ENCODE measurements around the gene SMYD5.

Gene SMYD5

DNA sequence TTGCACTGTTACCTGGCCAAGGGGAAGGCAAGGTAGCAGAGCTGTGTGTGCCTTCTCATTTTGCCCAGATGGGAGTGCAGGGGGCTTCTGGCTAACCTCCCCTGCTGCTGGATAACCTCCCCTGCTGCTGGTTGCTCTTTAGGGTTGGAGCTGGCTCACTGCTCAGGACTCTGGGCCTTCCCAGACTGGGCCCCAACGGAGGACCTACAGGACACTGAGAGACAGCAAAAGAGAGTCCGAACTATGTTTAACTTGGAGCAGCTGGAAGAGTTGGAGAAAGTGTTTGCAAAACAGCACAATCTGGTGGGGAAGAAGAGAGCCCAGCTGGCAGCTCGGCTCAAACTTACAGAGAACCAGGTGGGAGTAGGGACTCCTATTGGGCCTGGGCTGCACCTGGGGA, 5.8 kb upstream of the SMYD5 start:
- DNase-seq, result no peak

DNA sequence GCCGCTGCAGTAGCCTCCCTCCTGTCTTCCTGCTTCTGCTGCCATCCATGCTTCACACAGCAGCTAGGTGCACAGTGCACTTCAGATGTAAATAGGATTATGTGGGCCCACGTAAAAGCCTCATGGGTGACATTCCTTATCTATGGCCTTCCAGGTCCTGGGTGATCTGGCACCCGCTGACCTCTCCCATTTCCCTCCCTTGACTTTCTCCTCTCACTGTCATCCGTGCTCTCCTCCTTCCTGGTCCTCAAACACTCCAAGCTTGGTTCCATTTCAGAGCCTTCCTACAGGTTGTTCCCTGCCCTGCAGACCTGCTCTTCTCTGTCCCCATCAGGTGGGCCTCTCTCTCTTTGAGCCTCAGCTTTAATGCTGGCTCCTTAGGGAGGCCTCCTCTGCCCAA, 4.0 kb upstream of the SMYD5 start:
- no peak for DNase-seq

DNA sequence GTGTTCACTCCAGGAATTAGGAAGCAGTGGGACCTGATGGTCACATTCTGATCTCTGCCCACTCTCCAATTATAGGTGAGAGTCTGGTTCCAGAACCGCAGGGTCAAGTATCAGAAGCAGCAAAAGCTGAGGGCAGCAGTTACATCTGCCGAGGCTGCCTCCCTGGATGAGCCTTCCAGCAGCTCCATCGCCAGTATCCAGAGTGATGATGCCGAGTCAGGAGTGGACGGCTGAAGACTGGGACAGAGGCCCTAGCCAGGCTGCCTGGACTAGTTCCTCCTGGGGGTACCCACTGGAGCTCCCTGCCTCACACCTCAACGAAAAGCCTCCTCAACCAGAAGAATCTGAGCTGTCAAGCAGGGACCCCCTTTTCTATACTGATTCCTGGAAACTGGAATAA, 3.3 kb upstream of the SMYD5 start:
- DNase-seq, result no peak

DNA sequence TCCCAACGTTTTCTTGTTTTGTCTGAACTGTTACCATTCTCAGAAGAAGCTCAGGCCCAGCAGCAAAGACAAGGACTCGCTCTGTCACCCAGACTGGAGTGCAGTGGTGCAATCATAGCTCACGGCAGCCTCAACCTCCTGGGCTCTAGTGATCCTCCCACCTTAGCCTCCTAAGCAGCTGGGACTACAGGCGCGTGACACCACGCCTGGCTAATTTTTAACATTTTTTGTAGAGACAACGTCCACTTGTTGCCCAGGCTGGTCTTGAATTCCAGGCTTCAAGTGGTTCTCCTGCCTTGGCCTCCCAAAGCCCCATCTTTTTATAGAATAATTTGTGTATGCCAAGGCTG, 2.0 kb upstream of the SMYD5 start:
- no peak for DNase-seq

DNA sequence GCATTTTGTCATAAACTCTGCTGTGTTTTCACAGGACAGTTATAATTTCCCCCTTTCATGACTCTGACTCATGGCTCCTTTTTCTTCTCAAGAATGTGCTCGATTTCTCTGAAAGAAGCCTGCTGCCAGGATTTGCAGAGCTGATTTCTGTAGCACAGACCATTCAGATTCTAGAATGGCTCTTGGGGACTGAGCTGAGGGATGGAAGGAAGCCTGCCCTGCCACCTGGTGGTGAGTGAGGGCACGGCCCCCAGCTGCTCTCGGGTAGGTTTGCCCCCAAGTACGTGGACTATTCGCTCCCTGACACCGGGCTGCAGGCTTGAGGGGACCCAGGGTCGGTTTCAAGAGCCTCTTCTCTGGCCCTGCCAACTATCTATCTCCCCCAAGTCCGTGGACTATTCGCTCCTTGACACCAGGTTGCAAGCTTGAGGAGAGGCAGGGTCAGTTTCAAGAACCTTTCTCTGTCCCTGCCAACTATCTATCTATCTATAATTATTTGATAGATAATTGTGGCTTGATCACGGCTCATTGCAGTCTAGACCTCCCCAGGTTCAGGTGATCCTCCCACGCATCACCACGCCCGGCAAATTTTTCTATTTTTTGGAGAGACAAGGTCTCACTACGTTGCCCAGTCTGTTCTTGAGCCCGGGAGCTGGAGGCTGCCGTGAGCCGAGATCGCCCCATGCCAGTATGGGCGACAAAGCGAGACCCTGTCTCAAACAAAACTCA, 1.4 kb upstream of the SMYD5 start:
- peak; percentile 24 to 71 for DNase-seq

DNA sequence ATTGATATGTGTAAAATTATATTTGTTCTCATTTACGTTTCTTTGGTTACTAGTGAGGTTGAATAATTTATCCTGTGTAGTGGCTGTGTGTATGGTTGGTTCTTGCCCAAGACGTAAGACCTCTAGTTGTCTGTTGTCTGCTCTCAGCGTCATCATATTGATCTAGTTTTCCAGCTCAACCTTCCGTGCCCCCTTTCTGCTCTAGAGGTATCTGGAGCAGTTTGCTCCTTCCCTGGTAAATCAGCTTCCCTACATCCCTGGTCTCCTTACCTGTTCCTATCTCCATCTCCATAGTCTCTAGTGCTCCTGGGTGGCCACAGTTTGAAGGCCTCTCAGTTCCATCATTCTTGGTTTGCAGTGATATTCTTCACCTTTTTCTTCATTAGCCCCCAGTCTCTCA, 1.2 kb downstream of the SMYD5 start:
- DNase-seq, result no peak

DNA sequence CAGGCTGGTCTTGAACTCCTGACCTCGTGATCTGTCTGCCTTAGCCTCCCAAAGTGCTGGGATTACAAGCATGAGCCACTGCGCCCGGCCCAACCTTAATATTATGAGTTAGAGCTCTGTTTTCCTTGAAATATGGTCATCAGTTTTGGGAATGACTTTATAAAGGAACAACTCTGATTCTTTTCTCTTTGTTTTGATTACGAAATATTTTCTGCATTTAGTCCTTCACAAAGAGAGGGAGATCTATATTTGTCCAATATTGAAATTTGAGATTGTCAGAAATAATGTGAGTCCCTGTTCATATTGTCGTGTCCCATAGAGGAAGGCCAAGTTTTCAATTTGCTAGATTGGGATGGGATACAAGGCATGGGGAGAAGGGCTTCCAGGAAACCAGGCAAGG, 3.1 kb downstream of the SMYD5 start:
- no peak for DNase-seq

DNA sequence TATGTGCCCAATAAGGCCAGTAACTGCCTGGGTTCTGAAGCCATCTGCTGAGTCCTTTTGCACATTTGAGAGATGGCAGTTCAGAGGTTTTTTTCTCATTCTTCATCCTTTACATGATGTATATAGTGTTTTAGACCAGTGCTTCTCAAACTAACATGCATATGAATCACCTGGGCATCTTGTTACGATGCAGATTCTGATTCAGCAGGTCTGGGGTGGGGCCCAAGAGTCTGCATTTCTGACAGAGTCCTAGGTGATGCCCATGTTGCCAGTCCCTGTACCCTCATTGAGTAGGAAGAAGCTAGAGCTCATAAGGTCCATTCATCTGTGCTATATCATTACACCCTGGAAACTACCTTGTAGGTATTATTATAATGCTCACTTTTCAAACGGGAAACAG, 3.8 kb downstream of the SMYD5 start:
- no peak for DNase-seq

DNA sequence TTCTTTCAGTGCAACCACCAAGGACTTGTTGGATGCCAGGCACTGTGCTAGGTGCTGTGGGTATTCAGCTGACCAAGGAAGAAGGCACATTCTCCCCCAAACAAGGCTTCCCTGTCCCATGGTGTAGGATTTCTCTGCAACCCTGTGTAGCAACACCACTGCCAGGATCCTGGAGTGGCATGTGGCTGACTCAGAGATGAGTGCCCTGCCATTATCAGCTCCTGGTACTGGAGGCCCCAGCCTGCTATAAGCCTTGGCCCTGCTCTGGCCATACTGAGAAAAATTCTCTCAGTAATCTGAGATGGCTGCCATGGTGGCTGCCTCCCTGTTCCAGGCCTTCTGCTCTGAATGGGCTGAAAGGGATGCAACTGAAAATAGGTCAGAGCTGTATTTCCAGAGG, 4.3 kb downstream of the SMYD5 start:
- no peak for DNase-seq

DNA sequence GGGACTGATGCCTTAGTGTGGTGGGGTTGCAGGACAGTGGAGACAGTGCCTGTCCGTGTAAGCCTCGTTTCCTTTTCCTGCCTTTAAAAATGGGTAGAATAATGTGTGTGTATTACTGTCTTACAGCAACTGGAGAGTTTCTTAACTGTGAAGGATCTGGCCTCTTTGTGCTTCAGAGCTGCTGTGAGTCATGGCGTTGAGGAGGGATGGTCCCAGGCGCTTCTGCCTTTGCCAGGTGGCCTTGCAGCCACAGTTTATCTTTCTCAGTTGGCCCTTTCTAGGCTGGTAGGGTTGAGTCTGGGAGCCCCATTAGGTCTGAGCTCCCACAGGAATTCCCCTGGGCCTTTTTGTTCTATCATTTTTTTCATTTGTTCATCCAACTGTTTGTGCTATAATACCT, 9.8 kb downstream of the SMYD5 start:
- DNase-seq, result no peak

DNA sequence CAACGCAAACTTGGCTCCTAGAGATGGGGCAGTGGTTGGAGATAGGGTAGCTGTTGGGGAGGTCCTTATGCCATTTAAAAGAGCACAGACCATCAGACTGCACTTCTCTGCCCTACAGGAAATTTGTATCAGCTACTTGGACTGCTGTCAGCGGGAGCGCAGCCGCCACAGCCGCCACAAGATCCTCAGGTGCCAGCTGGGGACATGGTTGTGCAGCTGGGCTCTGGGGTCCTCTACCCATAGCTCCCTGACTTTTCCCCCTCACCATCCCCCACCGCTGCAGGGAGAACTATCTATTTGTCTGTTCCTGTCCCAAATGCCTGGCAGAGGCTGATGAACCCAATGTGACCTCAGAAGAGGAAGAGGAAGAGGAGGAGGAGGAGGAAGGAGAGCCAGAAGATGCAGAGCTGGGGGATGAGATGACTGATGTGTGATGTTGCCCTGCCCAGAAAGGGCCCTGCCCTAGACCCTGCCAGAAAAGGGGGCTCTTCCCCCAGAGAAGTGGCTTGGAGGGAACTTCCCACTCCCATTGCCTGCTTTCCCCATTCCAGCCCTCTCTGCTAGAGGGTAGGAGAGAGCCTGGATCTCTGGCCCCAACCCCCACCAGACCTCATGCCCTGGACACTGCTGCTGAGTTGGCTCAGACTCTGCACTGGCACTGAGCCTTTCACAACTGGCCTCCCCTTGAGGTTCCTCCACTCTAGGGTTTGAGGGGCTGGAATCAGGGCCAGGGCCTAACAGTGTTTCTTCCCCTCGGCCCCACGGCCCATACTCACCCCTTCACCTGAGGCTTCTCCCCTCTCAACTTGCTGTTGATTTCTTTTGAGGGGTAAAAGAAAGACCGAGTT, 11.7 kb downstream of the SMYD5 start:
- no peak for DNase-seq

DNA sequence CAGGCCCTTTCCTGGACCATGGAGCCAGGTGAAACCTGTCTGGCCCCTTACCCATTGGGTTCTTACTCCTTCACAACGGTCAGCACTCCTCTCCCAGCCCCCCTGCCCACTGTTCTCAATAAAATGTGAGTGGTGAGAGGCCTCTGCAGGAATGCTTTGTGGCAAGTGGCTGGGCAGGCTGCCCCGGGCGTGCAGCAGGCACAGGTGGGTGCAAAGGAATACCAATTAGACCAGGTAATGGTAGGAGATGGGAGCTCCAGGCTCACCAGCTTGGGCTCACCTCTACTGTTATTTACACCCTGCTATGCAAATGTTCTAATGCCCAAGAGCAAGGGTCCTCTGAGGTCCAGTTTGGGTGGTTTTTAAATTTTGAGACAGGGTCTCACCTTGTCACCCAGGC, 13.0 kb downstream of the SMYD5 start:
- DNase-seq, result no peak

DNA sequence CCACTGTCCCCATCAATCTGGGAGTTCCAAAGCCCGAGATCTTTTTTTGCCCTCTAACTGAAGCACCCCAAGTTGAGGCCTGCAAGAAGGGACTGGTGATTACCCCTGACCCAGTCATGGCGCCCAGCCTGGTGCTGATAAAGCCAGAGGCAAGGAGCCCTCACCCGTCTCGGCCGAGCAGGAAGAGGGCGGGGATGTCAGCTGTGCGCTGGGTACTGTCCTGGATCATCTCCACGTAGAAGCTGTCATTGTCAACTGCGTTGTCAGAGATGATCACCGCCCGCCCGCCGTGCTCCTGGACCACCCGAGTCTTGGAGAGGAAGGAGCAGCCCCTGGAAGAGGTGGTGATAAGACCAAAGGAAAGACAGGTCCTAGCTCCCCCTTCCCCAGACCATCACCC, 14.6 kb downstream of the SMYD5 start:
- no peak for DNase-seq

DNA sequence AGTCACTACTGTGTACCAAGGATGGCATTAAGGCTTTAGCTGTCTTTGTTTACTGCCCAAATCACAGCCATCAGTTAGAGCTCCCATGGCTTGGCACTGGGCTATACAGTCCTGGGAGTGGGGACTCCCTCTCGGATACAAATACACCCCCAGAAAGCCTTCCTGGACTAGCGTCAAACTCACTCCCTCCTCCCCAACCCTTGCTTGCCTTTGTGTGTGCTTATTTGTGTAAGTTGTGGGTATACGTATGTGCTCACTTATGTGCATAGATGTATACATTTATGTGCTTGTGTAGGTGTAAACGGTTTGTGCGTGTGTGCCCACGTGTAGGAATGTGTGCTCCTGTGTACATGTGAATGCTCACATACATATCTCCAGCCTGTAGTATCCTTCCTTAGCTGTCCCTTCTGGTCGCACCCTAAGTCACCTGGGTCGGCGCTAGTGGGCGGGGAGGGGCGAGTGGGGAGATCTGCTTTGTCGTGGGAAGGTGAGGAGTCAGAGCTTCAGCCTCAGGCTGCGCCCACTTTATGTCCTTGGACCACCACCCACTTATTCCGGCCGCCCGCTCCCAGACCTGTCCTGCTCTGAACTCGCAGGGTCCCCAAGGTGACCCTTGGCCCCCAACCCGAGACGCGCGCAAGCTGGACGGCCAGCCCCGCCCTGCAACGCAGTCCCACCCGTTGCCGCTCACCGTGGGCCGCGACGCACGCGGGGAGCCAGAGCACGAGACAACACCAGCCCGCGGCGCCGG, 18.5 kb downstream of the SMYD5 start:
- DNase-seq, result no peak

DNA sequence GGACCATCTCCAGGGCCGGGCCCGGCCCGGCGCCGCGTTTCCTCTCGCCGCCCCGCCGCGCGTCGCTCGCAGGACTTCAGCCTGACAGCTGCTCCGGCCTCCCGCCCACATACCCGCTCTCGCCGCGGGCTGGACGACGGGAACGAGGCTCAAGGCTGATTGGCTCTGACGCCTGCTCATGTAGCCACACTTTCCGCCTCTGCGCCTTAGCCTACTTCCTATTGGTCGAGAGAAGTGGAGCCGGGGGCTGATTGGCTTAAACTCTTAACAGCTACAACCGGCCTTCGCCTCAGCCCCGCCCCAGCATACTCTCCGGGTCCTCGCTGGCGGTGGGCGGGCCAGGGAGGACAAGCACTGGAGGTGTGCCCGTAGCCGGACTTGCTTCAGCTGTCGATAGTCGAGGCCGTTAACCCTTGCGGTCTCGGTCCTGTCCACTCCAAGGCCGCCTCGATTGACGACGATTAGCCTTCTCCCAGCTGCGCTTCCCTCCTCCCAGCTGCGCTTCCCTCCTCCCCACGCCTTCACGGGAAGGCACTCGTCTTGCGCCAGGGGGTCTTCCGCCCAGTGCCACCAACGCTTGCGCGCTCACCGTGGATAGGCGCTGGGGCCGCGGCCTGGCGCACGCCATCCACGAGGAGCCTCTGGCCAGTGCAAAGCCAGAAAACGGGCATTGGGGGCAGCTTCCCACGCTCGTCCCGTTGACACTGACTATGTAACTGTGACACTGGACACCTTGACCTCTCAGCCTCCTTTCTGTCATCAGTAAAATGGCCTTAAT, 19.3 kb downstream of the SMYD5 start, which contains the start of gene PRADC1:
Gene PRADC1, minus strand, starts transcription at position 86 of the 778 bp plus-strand sequence. Its CDS starts 79 bp downstream, at position 7.
- peak; percentile 98 to 99 for DNase-seq

DNA sequence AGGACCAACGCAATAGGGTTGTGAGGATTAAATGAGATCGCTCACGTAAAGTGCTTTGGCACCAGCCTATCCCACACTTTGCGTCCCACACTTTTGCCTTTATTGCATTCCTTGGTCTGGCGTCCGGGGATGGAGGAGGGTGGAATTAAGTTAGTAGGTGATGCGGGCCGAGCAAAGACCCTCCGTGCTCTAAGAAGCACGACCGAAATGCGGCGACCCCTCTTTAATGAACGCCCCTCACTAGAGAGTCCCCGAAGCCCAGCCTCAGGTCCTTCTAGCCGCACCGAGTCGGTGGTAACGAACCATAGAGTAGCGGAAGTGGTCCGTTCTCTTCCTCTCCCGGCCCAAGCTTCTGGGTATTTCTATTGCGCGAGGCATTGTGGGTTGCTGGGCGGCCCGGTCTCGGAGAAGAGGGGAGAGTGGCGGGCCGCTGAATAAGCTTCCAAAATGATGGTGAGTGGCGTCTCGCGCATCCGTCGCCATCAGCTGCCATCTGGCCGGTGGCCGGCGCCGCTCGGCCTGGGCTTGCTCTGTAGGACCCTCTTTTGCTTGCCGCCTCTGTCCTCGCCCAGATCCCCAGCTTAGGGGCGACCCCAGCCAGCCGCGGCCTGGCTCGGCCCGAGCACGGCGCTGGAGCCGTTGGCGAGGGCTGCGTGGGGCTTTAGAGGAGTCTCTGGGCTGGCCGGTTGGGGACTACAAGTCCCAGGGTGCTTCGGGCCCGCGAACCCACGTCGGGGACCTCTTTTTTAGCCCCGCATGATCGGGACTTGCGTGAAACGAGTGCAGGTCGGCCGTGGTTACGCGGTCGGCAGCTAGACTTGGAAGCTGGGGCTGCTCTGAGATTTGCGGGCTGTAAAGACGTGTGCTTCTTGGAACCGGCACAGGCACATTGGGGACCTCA, 20.1 kb downstream of the SMYD5 start, which contains the start of gene CCT7:
Gene CCT7, plus strand, starts transcription at position 377 of the 901 bp plus-strand sequence. Its CDS starts 71 bp downstream, at position 448.
- DNase-seq, result peak; percentile 92

DNA sequence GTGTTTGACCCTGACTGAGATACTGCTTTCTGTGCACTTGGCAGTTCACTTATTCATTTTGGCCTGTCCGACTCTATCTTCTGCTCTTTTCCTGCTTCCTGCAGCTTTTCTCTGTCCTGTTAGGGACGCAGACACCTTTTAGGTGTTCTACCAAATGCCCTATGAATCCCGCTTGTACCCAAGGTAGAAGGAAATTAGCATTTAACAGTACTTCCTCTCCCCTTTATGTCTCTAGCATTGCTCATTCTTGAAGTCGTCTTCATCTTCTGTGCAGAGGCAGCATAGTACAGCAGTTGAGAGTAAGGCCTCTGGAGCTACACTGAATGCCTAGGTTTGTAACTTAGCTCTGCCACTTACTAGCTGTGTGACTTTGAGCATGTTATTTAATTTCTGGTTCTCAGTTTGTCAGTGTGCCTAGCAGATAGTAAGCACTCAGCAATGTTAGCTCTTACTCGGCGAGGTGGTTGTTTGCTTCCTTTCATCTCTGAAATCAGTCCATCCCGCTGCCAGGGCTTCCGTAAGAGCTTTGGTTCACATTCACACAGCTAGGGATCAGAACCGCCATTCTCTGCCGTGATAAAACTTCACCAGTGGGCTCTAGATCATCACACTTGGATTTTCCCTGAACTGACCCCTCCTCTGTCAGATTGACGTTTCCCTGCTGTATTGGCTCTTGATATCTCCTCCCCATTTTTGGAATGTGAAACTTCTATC, 21.4 kb downstream of the SMYD5 start:
- no peak for DNase-seq

DNA sequence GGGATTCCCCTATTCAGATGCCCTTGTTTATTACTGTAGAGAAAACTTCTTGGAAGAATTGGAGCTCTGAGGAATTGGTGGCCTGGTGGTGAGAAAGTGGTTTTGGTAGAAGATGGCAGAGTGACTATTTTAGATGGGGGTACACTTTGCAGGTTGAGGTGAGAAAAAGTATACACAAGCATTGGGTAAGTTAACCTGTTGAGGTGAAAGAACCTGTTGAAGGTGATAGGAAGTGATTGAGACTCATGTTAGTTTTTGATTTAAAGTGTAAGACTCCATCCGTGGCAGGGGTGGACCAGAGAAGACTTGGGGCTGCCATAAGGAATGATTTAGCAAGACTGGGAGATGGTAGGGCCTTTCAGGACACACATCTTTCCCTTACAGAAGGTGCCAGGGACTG, 23.1 kb downstream of the SMYD5 start:
- no peak for DNase-seq

DNA sequence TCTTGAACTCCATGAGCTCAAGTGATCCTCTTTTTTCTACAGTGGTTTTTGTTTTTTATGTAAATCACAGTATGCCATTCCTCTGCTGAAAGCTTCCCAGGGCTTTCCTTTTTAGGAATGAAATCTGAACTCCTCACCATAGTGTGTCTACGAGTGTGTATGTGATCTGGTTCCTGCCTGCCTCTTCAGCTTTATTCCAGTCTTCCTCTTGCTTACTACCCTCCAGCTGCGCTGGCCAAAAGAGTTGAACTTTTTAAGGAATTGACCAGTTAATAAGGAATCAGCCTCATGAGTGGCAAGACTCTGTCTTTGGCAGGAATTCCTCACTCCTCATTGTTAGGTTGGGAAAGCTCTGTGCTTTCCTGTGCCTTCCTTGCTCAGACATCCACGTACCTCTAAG, 24.1 kb downstream of the SMYD5 start:
- DNase-seq, result no peak

DNA sequence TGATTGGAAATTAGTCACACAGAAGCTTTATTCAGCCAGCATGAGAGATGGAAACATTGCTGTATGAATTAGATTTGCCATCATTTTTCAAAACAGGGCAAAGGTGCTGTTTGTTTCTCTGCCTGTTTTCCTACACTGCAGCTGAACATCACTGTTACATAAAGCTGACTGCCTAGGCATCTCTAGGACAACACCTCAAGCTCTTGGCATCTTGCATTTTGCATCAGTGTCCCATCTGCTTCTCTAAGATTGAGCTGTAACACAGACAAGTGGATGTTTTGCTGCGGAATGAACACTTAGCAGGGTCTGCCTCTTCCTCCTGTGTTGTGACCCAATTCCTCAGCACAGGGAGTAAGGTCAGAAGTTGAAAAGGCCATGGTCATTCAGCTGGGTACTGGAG, 24.9 kb downstream of the SMYD5 start:
- no peak for DNase-seq

DNA sequence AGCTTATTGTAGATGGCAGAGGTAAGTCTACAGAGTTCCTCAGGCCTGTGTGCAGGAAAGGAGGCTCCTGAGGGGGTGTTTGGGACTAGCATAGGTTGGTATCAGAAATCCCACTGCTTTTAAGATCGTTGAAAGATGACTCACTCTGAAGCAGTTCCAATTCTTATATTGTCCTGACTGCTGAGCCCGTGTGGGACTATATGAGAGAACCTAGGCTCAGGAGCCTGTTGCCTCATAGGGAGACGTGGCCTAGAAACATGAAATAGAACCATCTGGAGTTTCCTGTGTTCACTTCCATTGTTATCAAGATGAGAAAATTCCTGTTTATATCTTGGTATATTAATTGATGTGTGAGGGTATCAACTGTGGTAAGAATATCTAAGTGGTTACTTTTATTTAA, 25.7 kb downstream of the SMYD5 start:
- no peak for DNase-seq

Data from NCI-H1930 (cell line).